ENCODE results near the gene INAFM1.
"Not testable (repeated sequence)": the region's sequence is repeated elsewhere in the genome, so short reads cannot be mapped to it uniquely, and the experiment has no call there.

Gene INAFM1

GRCh38 chr19:47241919-47242577 is 32.6 kb upstream of the INAFM1 start:
- DNase-seq, result no peak

GRCh38 chr19:47243364-47243775 is 31.3 kb upstream of the INAFM1 start:
- DNase-seq, result no peak

DNA sequence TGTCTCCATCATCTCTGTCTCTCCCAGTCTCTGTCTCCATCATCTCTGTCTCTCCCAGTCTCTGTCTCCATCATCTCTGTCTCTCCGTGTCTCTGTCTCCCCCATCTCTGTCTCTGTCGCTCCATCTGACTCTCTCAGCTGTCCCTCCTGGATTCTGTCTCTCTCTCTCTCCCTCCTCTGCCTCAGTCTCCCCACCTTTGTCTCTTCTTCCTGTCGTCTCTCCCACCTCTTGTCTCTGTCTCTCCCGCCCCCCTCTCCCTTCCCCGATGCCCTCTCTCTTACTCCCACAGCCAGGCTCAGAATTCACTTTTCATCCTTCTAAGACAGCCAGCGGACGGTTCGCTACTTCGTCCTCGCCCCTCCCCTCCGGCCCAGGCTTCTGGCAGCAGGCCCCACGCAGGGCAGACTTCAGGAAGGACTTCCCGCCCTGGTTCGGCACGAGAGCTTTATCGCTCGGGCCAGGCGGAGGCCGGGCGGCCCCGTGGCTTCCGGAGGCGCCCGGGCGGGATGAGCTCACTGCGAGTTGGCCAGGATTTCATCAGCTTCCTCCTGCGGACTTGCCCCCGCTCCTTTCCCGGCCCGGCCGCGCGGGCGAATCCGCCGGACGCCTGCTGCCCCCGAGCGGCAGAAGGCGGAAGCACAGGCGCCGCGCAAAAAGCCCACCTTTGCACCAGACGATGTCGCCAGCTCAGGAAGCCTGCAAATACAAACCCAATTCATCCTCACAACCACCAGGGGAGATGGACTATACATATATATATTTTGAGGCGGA is 30.7 kb upstream of the INAFM1 start:
- peak; percentile 84 to 86 for DNase-seq

DNA sequence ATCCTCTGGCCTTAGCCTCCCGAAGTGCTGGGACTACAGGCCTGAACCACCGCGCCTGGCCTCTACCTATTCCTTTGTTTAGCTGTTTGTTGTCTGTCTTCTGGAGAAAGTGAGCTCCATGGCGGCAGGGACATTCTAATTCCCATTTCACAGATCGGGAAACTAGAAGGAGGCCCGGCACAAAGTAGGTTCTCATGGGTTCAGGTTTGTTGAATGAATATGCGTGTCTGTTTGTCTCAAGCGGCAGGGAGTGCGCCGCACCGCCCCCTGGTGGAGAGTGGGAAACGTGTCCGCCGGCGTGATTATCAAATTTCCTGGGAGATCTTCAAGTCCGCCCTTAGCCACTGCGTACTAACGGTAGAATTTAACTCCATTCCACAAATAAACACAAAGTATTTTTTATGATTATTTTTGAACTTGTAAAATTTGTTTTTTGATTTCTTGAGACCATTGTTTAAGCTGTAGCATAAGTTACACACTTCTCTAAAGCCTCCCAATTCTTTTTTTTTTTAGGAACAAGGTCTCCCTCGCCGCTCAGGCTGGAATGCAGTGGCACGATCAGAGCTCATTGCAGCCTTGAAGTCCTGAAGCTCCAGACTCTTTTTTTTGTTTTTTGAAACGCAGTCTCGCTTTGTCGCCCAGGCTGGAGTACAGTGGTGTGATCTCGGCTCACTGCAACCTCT is 27.2 kb upstream of the INAFM1 start:
- DNase-seq, result peak; percentile 73 to 75

DNA sequence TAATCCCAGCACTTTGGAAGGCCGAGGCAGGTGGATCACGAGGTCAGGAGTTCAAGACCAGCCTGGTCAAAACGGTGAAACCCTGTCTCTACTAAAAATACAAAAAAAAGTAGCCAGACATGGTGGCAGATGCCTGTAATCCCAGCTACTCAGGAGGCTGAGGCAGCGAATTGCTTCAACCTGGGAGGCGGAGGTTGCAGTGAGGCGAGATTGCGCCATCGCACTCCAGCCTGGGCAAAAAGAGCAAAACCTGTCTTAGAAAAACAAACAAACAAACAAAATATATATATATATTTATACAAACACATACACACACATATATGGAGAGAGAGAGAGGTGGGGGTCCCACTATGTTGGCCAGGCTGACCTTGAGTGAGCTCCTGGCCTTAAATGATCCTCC is 21.7 kb upstream of the INAFM1 start:
- not testable (repeated sequence) for DNase-seq

GRCh38 chr19:47253467-47253881 is 21.2 kb upstream of the INAFM1 start:
- DNase-seq, result no peak

DNA sequence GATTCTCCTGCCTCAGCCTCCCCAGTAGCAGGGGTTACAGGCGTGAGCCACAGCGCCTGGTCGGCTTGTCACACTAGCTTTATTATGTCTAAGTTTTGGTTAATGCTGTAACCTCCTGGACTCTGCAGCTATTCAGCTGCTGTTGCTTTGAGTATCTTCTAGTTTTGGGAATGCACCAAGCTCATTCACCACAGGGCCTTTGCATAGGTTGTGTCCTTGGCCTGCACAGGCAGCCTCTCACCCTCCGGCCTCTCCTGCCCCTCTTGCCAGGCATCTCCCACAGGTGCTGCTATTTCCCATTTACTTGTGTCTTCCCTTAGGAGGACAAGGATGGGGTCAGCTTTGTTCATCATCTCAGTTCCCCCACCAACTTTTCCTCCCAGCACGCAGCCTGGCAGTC is 20.7 kb upstream of the INAFM1 start:
- no peak for DNase-seq

DNA sequence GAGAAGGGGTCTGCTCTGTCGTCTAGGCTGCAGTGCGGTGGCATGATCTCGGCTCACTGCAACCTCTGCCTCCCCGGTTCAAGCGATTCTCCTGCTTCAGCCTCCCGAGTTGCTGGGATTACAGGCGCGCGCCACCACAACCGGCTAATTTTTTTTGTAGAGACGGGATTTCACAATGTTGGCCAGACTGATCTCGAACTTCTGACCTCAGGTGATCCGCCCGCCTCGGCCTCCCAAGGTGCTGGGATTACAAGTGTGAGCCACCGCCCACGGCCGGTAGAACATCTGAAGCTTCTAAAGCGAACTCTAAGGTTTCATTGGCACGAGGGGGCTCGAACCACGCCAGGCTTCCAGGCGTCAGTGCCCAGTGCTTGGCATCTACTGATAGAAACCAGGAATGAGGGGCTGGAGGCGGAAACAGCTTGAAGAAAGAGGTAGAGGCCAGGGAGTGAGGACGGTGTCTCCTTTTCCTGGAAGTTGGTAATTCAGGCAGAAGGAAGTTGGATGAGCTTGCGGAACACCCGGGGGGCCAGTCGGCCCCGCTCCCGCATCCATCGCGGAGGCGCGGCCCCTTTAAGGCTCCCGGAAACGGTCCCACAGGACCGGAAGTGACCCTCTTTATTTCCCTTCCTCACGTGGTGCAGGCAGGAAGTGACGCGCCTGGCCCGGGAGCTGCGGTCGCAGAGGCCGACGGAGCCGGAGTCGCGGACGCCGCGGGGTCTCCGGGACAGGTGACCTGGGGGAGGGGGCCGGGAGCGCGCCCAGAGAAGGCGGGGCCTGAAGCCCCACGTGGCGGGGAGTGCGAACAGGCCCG is 18.6 kb upstream of the INAFM1 start, which contains the start of gene CCDC9:
CCDC9 (plus strand) TSS at position 647 of the 814 bp plus-strand sequence. CDS start 1,876 bp downstream, outside the sequence.
- peak; percentile 79 to 87 for DNase-seq

DNA sequence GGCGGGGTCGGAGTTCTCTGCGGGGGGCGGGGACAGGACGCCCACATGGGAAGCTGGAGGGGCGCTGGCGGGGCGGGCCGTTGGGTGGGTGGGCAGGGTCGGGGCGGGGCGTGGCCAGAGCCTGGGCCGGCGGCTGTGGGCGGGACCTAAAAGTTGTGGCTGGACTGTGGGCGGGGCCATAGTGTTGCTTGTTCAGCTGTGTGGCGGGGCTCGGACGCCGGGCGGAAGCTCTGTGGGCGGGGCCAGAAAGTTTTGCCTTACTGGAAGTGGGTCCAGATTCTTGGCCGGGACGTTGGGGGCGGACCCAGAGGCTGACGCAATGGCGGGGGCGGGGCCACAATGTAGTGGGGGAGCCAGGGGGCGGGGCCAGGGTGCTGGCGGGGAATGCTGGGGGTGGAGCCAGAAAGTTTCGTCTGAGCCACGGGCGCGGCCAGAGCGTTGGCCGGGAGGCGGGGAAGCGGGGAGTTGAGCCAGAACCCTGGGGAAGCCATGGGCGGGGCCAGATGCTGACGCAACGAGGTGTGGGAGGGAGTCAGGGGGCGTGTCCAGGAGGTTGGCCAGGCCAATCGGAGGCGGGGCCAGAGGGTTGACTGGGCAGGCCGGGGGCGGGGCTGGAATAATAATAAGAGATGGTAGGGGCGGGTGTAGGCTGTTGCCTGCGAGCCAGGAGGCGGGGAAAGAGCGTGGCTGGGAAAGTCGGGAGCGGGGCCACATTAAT is 17.8 kb upstream of the INAFM1 start:
- peak; percentile 99 for DNase-seq

- DNase-seq, result no peak
Observed at GRCh38 chr19:47257411-47258169, 17.1 kb upstream of the INAFM1 start.

DNA sequence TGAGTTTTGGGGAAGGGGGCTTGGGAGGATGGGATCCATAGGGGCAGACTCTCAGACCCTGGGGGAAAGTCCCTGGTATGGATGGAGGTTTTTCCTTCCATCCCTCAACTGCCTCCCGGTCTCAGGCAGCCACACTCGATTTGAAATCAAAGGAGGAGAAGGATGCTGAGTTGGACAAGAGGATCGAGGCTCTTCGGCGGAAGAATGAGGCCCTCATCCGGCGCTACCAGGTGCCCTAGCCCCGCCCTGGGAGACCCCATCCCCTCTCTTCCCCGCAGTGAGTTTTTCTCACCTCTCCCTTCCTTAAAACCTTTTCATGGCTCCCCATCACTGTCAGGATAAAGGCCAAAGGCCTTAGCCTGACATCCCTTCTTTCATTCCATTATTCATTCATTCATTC is 16.3 kb upstream of the INAFM1 start:
- DNase-seq, result no peak

GRCh38 chr19:47258895-47259555 is 15.7 kb upstream of the INAFM1 start:
- DNase-seq, result no peak

DNA sequence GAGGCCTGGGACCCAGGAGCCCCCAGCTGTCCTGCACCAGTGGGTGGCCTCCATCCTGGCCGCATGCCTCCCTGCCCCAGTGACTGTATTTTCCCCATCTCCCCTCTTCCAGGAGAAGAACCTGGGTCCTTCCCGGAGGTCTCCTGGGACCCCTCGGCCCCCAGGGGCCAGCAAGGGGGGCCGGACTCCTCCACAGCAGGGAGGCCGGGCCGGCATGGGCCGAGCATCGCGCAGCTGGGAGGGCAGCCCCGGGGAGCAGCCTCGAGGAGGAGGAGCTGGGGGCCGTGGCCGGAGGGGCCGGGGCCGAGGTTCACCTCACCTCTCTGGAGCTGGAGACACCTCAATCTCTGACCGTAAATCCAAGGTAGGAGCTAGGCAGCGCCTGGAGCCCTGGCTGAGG is 14.2 kb upstream of the INAFM1 start:
- no peak for DNase-seq

GRCh38 chr19:47261946-47262793 is 12.5 kb upstream of the INAFM1 start:
- DNase-seq, result not testable (repeated sequence)

GRCh38 chr19:47264629-47265028 is 10.1 kb upstream of the INAFM1 start:
- no peak for DNase-seq

DNA sequence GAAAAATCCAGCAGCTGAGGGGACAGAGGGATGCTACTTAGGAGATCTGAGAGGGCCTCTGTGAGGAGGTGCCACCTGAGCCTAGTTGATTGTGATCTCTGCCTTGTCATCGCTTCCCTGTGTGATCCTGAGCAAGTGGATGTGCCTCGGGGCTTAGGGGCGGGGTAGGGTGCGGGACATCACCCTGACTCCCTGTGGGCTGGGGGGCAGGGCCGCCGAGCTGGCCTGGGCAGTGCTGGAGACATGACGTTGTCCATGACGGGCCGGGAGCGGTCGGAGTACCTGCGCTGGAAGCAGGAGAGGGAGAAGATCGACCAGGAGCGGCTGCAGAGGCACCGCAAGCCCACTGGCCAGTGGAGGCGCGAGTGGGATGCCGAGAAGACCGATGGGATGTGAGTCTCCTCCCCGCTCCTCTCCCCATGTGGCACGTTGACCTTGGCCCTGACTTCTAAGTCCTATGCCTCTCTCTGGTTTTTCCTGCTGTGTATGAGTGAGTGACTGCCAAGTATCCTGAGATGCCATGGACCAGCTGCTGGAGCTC is 8.2 kb upstream of the INAFM1 start:
- no peak for DNase-seq

DNA sequence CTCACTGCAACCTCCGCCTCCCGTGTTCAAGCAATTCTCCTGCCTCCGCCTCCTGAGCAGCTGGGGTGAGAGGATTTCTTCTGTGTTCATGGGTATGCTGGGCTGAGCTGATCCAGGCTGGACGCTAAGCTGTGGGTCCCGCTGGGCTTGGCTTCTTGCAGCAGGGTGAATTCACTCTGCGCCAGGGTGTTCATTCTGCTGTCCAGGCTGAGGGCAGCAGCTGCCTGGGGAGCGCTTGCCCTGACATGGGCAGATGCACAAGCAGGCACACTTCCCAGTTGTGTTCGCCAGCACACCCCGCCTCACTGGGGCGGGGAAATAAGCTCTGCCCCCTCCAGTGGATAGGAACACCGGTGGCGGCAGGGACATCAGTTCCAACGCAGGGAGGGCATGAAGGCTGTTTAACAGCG is 7.3 kb upstream of the INAFM1 start:
- no peak for DNase-seq

- DNase-seq, result no peak
Observed at GRCh38 chr19:47268028-47268427, 6.7 kb upstream of the INAFM1 start.

- no peak for DNase-seq
Observed at GRCh38 chr19:47269596-47269995, 5.1 kb upstream of the INAFM1 start.

GRCh38 chr19:47270408-47270807 is 4.3 kb upstream of the INAFM1 start:
- DNase-seq, result no peak
